GM23338 (cell line): ENCODE results near the gene GPAM. TPM values are rescaled to one million over a fixed set of nuclear protein-coding genes. Genes with fewer than 3 reads are reported as not detected.

Experiments used
- ATAC-seq: fragments of 200-7000 bp; cut with Tn5 transposase; 3 replicates; pipeline ENCODE4 v1.9.1; 2020
- DNase-seq: peaks from one replicate; pipeline ENCODE4 v3.0.0-alpha.2; 2015; ENCODE audit warnings: low spot score
- H2AFZ ChIP-seq: fragments of 200-600 bp; sonication (generic); 2 replicates; pipeline ENCODE4 v1.8.0; 2016; ENCODE audit warnings: antibody characterized with exemption, mild to moderate bottlenecking, moderate library complexity
- H3F3A ChIP-seq: fragments of 200-600 bp; sonication (generic); replicated peaks from 2 replicates; pipeline ENCODE4 v1.8.0; 2017; ENCODE audit warnings: antibody characterized with exemption, mixed run types, low read depth
- H3K27ac ChIP-seq: fragments of 200-600 bp; sonication (generic); 2 replicates; pipeline ENCODE4 v1.6.1; 2016; ENCODE audit warnings: low read depth
- H3K27me3 ChIP-seq: fragments of 200-600 bp; sonication (generic); 2 replicates; pipeline ENCODE4 v1.8.0; 2016; ENCODE audit warnings: mild to moderate bottlenecking, mixed run types, moderate library complexity; ENCODE audit not compliant: insufficient read depth
- H3K36me3 ChIP-seq: fragments of 200-600 bp; sonication (generic); 2 replicates; pipeline ENCODE4 v1.8.0; 2016; ENCODE audit warnings: mild to moderate bottlenecking; ENCODE audit not compliant: insufficient read depth
- H3K4me1 ChIP-seq: fragments of 200-600 bp; sonication (generic); 2 replicates; pipeline ENCODE4 v1.8.0; 2016; ENCODE audit warnings: mild to moderate bottlenecking, moderate library complexity; ENCODE audit not compliant: insufficient read depth
- H3K4me2 ChIP-seq: fragments of 200-600 bp; sonication (generic); 2 replicates; pipeline ENCODE4 v1.7.1; 2017; ENCODE audit warnings: mixed run types
- H3K4me3 ChIP-seq: fragments of 200-600 bp; sonication (generic); 2 replicates; pipeline ENCODE4 v1.6.1; 2016; ENCODE audit warnings: mixed run types
- H3K79me2 ChIP-seq: fragments of 200-600 bp; sonication (generic); replicated peaks from 2 replicates; pipeline ENCODE4 v1.8.0; 2017; ENCODE audit warnings: mild to moderate bottlenecking; ENCODE audit not compliant: insufficient read depth
- H3K9me2 ChIP-seq: fragments of 200-600 bp; sonication (generic); 2 replicates; pipeline ENCODE4 v1.8.0; 2017; ENCODE audit not compliant: insufficient read depth
- H4K20me1 ChIP-seq: fragments of 200-600 bp; sonication (generic); replicated peaks from 2 replicates; pipeline ENCODE4 v1.8.0; 2017; ENCODE audit warnings: mild to moderate bottlenecking; ENCODE audit not compliant: insufficient read depth
- H3K27ac Mint-ChIP-seq: 2 replicates; pipeline ENCODE4 v1.8.0; 2020; ENCODE audit warnings: inconsistent platforms, mild to moderate bottlenecking, moderate library complexity, mixed read lengths
- H3K27me3 Mint-ChIP-seq: 3 replicates; pipeline ENCODE4 v1.8.0; 2022; ENCODE audit warnings: low read depth, mild to moderate bottlenecking, moderate library complexity, mixed read lengths, inconsistent platforms; ENCODE audit not compliant: insufficient read depth, poor library complexity
- H3K36me3 Mint-ChIP-seq: 3 replicates; pipeline ENCODE4 v1.8.0; 2021; ENCODE audit warnings: low read depth, mild to moderate bottlenecking, inconsistent platforms, moderate library complexity, mixed read lengths
- H3K4me1 Mint-ChIP-seq: 3 replicates; pipeline ENCODE4 v1.8.0; 2020; ENCODE audit warnings: mild to moderate bottlenecking, inconsistent platforms, mixed read lengths
- H3K4me3 Mint-ChIP-seq: 3 replicates; pipeline ENCODE4 v1.8.0; 2021; ENCODE audit warnings: moderate library complexity, mild to moderate bottlenecking, inconsistent platforms, mixed read lengths
- H3K9me3 Mint-ChIP-seq: 3 replicates; pipeline ENCODE4 v1.8.0; 2020; ENCODE audit warnings: moderate library complexity, mild to moderate bottlenecking, inconsistent platforms, mixed read lengths
- CREB1 ChIP-seq: fragments of 250-450 bp; sonication (Bioruptor Pico); IDR thresholded peaks from 2 replicates; pipeline ENCODE4 v1.5.0; 2020; ENCODE audit warnings: low read depth, mild to moderate bottlenecking, moderate library complexity
- CTCF ChIP-seq, 2 experiments: fragments of 200-600 bp in 1 of 2; sonication (generic) in 1 of 2; conservative IDR thresholded peaks; 2 replicates each; pipeline versions ENCODE4 v1.5.1 to v1.6.1; 2016 to 2017; ENCODE audit warnings: antibody characterized with exemption in 2 of 2, low read depth in 2 of 2, mild to moderate bottlenecking in 2 of 2, moderate library complexity in 1 of 2
- ETS1 ChIP-seq: IDR thresholded peaks from 2 replicates; pipeline ENCODE4 v1.6.1; 2016; ENCODE audit warnings: antibody characterized with exemption
- EZH2 ChIP-seq: fragments of 200-600 bp; sonication (generic); IDR thresholded peaks from one replicate; pipeline ENCODE4 v1.8.0; 2017; ENCODE audit warnings: antibody characterized with exemption, mild to moderate bottlenecking, low read depth; ENCODE audit not compliant: unreplicated experiment
- EZH2phosphoT487 ChIP-seq: fragments of 200-600 bp; sonication (generic); IDR thresholded peaks from one replicate; pipeline ENCODE4 v1.8.1; 2018; ENCODE audit warnings: antibody characterized with exemption; ENCODE audit not compliant: unreplicated experiment
- JUNB ChIP-seq: IDR thresholded peaks from one replicate; pipeline ENCODE4 v1.6.1; 2016; ENCODE audit warnings: antibody characterized with exemption; ENCODE audit not compliant: unreplicated experiment
- NANOG ChIP-seq: IDR thresholded peaks from 2 replicates; pipeline ENCODE4 v1.6.1; 2016; ENCODE audit warnings: antibody characterized with exemption, borderline replicate concordance
- POLR2AphosphoS5 ChIP-seq: IDR thresholded peaks from 2 replicates; pipeline ENCODE4 v1.6.1; 2016; ENCODE audit warnings: antibody characterized with exemption, low read depth
- REST ChIP-seq: IDR thresholded peaks from one replicate; pipeline ENCODE4 v1.6.1; 2018; ENCODE audit warnings: antibody characterized with exemption; ENCODE audit not compliant: unreplicated experiment
- STAT1 ChIP-seq: IDR thresholded peaks from one replicate; pipeline ENCODE4 v1.6.1; 2016; ENCODE audit warnings: antibody characterized with exemption; ENCODE audit not compliant: unreplicated experiment
- ZNF114 ChIP-seq: fragments of 250-450 bp; sonication (Bioruptor Pico); IDR thresholded peaks from 2 replicates; pipeline ENCODE4 v1.5.0; 2020; ENCODE audit warnings: mild to moderate bottlenecking, moderate library complexity
- ZNF331 ChIP-seq: fragments of 250-450 bp; sonication (Bioruptor Pico); IDR thresholded peaks from 2 replicates; pipeline ENCODE4 v1.5.0; 2020; ENCODE audit warnings: low read depth, mild to moderate bottlenecking, moderate library complexity
- ZNF462 ChIP-seq: fragments of 250-450 bp; sonication (Bioruptor Pico); IDR thresholded peaks from 2 replicates; pipeline ENCODE4 v1.5.0; 2020; ENCODE audit warnings: mild to moderate bottlenecking, moderate library complexity
- polyA plus RNA-seq: library from polyadenylated mRNA; unstranded; fragments of >200 nt; fragmentation: Nextera tagmentation; extraction: Ambion mirVana; gene quantifications from 2 replicates; pipeline ENCODE4 v1.2.1, GENCODE V29; 2016
- total RNA-seq: library from RNA; depleted of rRNA; stranded (reverse); fragments of >200 nt; shearing (Covaris generic); gene quantifications from 2 replicates; pipeline ENCODE4 v1.2.3, GENCODE V29; 2014

GPAM gene
- total and polyA plus RNA-seq, 2 experiments from 2014 or later = 5.5 to 16.6 TPM

- Histone ChIP-seq H3K9me2 (no peaks in the 10 kb centered on the region), H3K4me2 (no peak overlapping the region), H3F3A (no peaks in the 10 kb centered on the region), H3K79me2 (no peaks in the 10 kb centered on the region), H4K20me1 (no peaks in the 10 kb centered on the region), H3K27me3 (no peaks in the 10 kb centered on the region), H2AFZ (no peak overlapping the region), H3K4me1 (no peaks in the 10 kb centered on the region; the same call in 1 of the 2 replicates), H3K27ac (no peak overlapping the region), H3K36me3 (no peaks in the 10 kb centered on the region), H3K4me3 (no peak overlapping the region)
- H3K9me3 Mint-ChIP-seq = no peaks in the 10 kb centered on the region
- no peak overlapping the region for H3K27ac Mint-ChIP-seq
- ATAC-seq = no peak
- H3K4me3 Mint-ChIP-seq = no peak overlapping the region
- no peak for DNase-seq
- TF ChIP-seq NANOG = no peak
- TF ChIP-seq STAT1 = no peak
- TF ChIP-seq CREB1 (CRISPR knock-in tag) = no peak
- TF ChIP-seq EZH2phosphoT487 = no peak
- TF ChIP-seq ETS1 = no peak
- no peak for TF ChIP-seq EZH2
- no peak for TF ChIP-seq ZNF462
- TF ChIP-seq CTCF (conservative IDR thresholded peaks at IDR 0.05; ENCODE audit: low read depth in 2 of 2) = no peak
- TF ChIP-seq ZNF114 = no peak
- no peak for TF ChIP-seq REST
- TF ChIP-seq POLR2AphosphoS5 = no peak
- no peak for TF ChIP-seq JUNB
- TF ChIP-seq ZNF331 (CRISPR knock-in tag) = no peak
- no peaks in the 10 kb centered on the region for H3K27me3 Mint-ChIP-seq
- no peaks in the 10 kb centered on the region for H3K36me3 Mint-ChIP-seq
- H3K4me1 Mint-ChIP-seq = no peaks in the 10 kb centered on the region
Observed at GRCh38 chr10:112145263-112145662, 38.3 kb downstream of the GPAM start.
